ENCODE results near the gene PTGER1. TPM values are rescaled to one million over a fixed set of nuclear protein-coding genes. Genes with fewer than 3 reads are reported as not detected.

Gene PTGER1
- total and polyA plus RNA-seq, 2 of the 8 experiments (the other 6 are each of a cell fraction or from before 2014, with no cell fraction given), result 0.20 to 0.41 TPM

DNA sequence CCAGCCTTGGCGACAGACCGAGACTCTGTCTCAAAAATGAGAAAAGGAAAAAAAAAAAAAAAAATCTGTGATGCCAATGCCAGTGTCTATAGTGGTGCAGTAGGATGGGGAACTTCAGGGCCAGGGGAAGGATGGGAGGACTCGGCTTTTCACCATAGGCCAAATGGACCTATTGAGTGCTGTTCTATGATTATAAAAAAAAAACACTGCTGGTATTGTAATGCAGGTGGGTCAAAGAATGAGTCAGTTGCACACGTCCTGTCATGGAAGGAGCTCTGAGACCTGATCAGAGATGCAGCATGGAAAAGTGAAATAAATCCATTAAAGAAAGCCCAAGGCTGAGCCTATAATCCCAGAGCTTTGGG, 36.1 kb upstream of the PTGER1 start:
- no peak overlapping the region for H2BK5ac ChIP-seq (ENCODE audit: low read depth, low read length)
- FAIRE-seq (no peak), DNase-seq (ENCODE audit: low read depth in 1 of 2, low spot score in 2 of 2) (no peak)
- H3K27me3 ChIP-seq (replicated peaks in 1 of 4; ENCODE audit: control insufficient read depth in 3 of 4, extremely low read depth in 1 of 4, insufficient read depth in 3 of 4, low read length in 3 of 4), result no peaks in the 10 kb centered on the region
- no peak overlapping the region for H3K56ac ChIP-seq (replicated peaks; ENCODE audit: insufficient read length, low read depth, low read length)
- no peak overlapping the region for H3K4me3 ChIP-seq (ENCODE audit: extremely low read depth in 1 of 4, insufficient read depth in 2 of 4, low read depth in 3 of 4, low read length in 4 of 4)
- no peak overlapping the region for H3K9ac ChIP-seq (replicated peaks in 1 of 4; ENCODE audit: extremely low read depth in 1 of 4, low read depth in 3 of 4, low read length in 3 of 4)
- POLR2A ChIA-PET (ENCODE audit: partially characterized antibody), result interaction anchor here (0.7 kb wide), 1 partner anchor 39 kb away, joined by 3 read pairs; no protein-coding TSS in a partner anchor
- peaks cover 10 to 23% (median 17%) of the 10 kb centered on the region in 4 experiments for H3K36me3 ChIP-seq (ENCODE audit: control insufficient read depth in 2 of 4, insufficient read depth in 4 of 4, low read length in 3 of 4)
- CTCF ChIA-PET (ENCODE audit: partially characterized antibody), result interaction anchor here (1.2 kb wide), 1 partner anchor 39 kb away, joined by 4 read pairs; no protein-coding TSS in a partner anchor
- 80% methylated on average over 4 of the region's 4 CpGs; no CpG with 5 or more reads in 1 of the 2 experiments for WGBS, 2 experiments (ENCODE audit: extremely low coverage in 1 of 2, insufficient coverage in 1 of 2, insufficient read length in 1 of 2, insufficient replicate concordance in 2 of 2, low coverage in 1 of 2, low lambda C conversion rate in 2 of 2, missing lambda C conversion rate in 1 of 2)
- peaks cover 0 to 14% of the 10 kb centered on the region in 2 experiments for H4K20me1 ChIP-seq (replicated peaks in 1 of 2; ENCODE audit: control insufficient read depth in 1 of 2, insufficient read depth in 2 of 2, low read length in 2 of 2)
- no peak overlapping the region for H4K8ac ChIP-seq (ENCODE audit: extremely low read depth, insufficient read depth, low read length)
- H4K5ac ChIP-seq (ENCODE audit: insufficient read length, low read depth, low read length), result no peak overlapping the region
- H3K79me1 ChIP-seq (ENCODE audit: low read depth, low read length), result peaks cover 6% of the 10 kb centered on the region
- no peak overlapping the region for H3K23ac ChIP-seq (ENCODE audit: insufficient read length)
- no peak overlapping the region for H2BK20ac ChIP-seq (ENCODE audit: low read length)
- no peak overlapping the region for H2AFZ ChIP-seq (ENCODE audit: low read length)
- H3K18ac ChIP-seq (ENCODE audit: extremely low read depth, low read length), result no peak overlapping the region
- no peak overlapping the region for H3K14ac ChIP-seq (ENCODE audit: insufficient read length)
- no peaks in the 10 kb centered on the region for H3K9me3 ChIP-seq (ENCODE audit: insufficient read depth in 2 of 2, low read depth in 1 of 2, low read length in 1 of 2)
- no peak overlapping the region for H3K4ac ChIP-seq (replicated peaks; ENCODE audit: insufficient read length, low read depth, low read length)
- H3K23me2 ChIP-seq (ENCODE audit: low read depth, low read length), result no peaks in the 10 kb centered on the region
- H2BK15ac ChIP-seq (ENCODE audit: low read length), result no peak overlapping the region
- peaks cover 0 to 11% of the 10 kb centered on the region in 2 experiments; a peak in 2 of 4 replicates for H3K79me2 ChIP-seq (ENCODE audit: control insufficient read depth in 1 of 2, insufficient read depth in 2 of 2, low read length in 2 of 2)
- peaks cover 0 to 2% (median 0%) of the 10 kb centered on the region in 4 experiments; a peak in 1 of 7 replicates for H3K4me1 ChIP-seq (replicated peaks in 1 of 4; ENCODE audit: control insufficient read depth in 3 of 4, insufficient read depth in 4 of 4, low read length in 3 of 4)
- no peak overlapping the region for H2AK5ac ChIP-seq (ENCODE audit: low read depth, low read length)
- H3K4me2 ChIP-seq (ENCODE audit: insufficient read depth in 1 of 2, low read depth in 2 of 2, low read length in 2 of 2), result no peak overlapping the region
- H2BK120ac ChIP-seq (replicated peaks; ENCODE audit: low read depth, low read length), result no peak overlapping the region
- H3K27ac ChIP-seq (ENCODE audit: low read depth, low read length), result no peak overlapping the region
- no peak overlapping the region for H4K91ac ChIP-seq (replicated peaks; ENCODE audit: insufficient read length, low read length)
- no peak overlapping the region for H2BK12ac ChIP-seq (ENCODE audit: low read depth, low read length)
- TF ChIP-seq KDM4A (IDR thresholded peaks at IDR 0.05; ENCODE audit: low read depth, low read length, severe bottlenecking), result no peak
- no peak for TF ChIP-seq SRF (IDR thresholded peaks at IDR 0.05; ENCODE audit: low read depth, low read length)
- TF ChIP-seq TCF12 (IDR thresholded peaks at IDR 0.05; ENCODE audit: low read depth, low read length), result no peak
- TF ChIP-seq CTBP2 (IDR thresholded peaks at IDR 0.05; ENCODE audit: borderline replicate concordance, insufficient read depth, insufficient read length, low read length), result no peak
- TF ChIP-seq CHD1 (IDR thresholded peaks at IDR 0.05; ENCODE audit: low read depth, low read length), result no peak
- no peak for TF ChIP-seq POU5F1 (IDR thresholded peaks at IDR 0.05; ENCODE audit: low read depth, low read length)
- no peak for TF ChIP-seq CEBPB (IDR thresholded peaks at IDR 0.05; ENCODE audit: low read depth, low read length)
- no peak for TF ChIP-seq MAFK (IDR thresholded peaks at IDR 0.05; ENCODE audit: low read depth, low read length)
- TF ChIP-seq, protein P1, sequence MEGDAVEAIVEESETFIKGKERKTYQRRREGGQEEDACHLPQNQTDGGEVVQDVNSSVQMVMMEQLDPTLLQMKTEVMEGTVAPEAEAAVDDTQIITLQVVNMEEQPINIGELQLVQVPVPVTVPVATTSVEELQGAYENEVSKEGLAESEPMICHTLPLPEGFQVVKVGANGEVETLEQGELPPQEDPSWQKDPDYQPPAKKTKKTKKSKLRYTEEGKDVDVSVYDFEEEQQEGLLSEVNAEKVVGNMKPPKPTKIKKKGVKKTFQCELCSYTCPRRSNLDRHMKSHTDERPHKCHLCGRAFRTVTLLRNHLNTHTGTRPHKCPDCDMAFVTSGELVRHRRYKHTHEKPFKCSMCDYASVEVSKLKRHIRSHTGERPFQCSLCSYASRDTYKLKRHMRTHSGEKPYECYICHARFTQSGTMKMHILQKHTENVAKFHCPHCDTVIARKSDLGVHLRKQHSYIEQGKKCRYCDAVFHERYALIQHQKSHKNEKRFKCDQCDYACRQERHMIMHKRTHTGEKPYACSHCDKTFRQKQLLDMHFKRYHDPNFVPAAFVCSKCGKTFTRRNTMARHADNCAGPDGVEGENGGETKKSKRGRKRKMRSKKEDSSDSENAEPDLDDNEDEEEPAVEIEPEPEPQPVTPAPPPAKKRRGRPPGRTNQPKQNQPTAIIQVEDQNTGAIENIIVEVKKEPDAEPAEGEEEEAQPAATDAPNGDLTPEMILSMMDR (IDR thresholded peaks at IDR 0.05; ENCODE audit: control extremely low read depth in 1 of 3, insufficient read depth in 1 of 3, low read depth in 1 of 3, low read length in 3 of 3), result no peak
- no peak for TF ChIP-seq RXRA (IDR thresholded peaks at IDR 0.05; ENCODE audit: insufficient read depth, low read depth, low read length)
- no peak for TF ChIP-seq RNF2 (IDR thresholded peaks at IDR 0.05; ENCODE audit: borderline replicate concordance, low read depth, low read length, missing control alignments, poor library complexity, severe bottlenecking)
